Measurements from ENCODE around the gene B4GALT2. TPM values are rescaled to one million over a fixed set of nuclear protein-coding genes. Genes with fewer than 3 reads are reported as not detected.

The B4GALT2 gene
- total RNA-seq, 2 donors from 2014 or later, result 34.8 to 63.9 TPM

GRCh38 chr1:43963890-43964289 lies 15.1 kb upstream of the B4GALT2 start:
- no peak for DNase-seq (ENCODE audit: low spot score)
- TF ChIP-seq POLR2A (IDR thresholded peaks at IDR 0.05), result no peak
- TF ChIP-seq CTCF (IDR thresholded peaks at IDR 0.05), result no peak
- TF ChIP-seq POLR2AphosphoS5 (IDR thresholded peaks at IDR 0.05), result no peak
- WGBS, result 89% methylated on average over 5 of the region's 5 CpGs
- no peak overlapping the region for H3K27ac ChIP-seq
- no peaks in the 10 kb centered on the region for H3K9me3 ChIP-seq
- H3K36me3 ChIP-seq, result no peaks in the 10 kb centered on the region
- H3K4me3 ChIP-seq, result no peak overlapping the region
- no peaks in the 10 kb centered on the region for H3K27me3 ChIP-seq (replicated peaks; ENCODE audit: insufficient read depth)
- H3K4me1 ChIP-seq (replicated peaks), result no peaks in the 10 kb centered on the region
- intact Hi-C loops (cut with DNase I), result no loop called here

- no peaks in the 10 kb centered on the region for H3K27me3 ChIP-seq (replicated peaks; ENCODE audit: insufficient read depth)
- WGBS, result 98% methylated on average over 2 of the region's 3 CpGs
- no peaks in the 10 kb centered on the region for H3K36me3 ChIP-seq
- intact Hi-C loops (cut with DNase I), result no loop called here
- H3K4me3 ChIP-seq, result no peak overlapping the region
- H3K4me1 ChIP-seq (replicated peaks), result peaks cover 1% of the 10 kb centered on the region
- TF ChIP-seq CTCF (IDR thresholded peaks at IDR 0.05) (no peak), POLR2AphosphoS5 (IDR thresholded peaks at IDR 0.05) (no peak), POLR2A (IDR thresholded peaks at IDR 0.05) (no peak)
- no peak for DNase-seq (ENCODE audit: low spot score)
- H3K27ac ChIP-seq, result no peak overlapping the region
- no peaks in the 10 kb centered on the region for H3K9me3 ChIP-seq
These were observed 13.7 kb upstream of the B4GALT2 start for GRCh38 chr1:43965316-43965715.

GRCh38 chr1:43968348-43968948 lies 10.6 kb upstream of the B4GALT2 start:
- no peak for TF ChIP-seq POLR2A (IDR thresholded peaks at IDR 0.05)
- TF ChIP-seq CTCF (IDR thresholded peaks at IDR 0.05), result no peak
- TF ChIP-seq POLR2AphosphoS5 (IDR thresholded peaks at IDR 0.05), result no peak
- Histone ChIP-seq H3K27me3 (replicated peaks; ENCODE audit: insufficient read depth) (no peaks in the 10 kb centered on the region), H3K9me3 (no peaks in the 10 kb centered on the region), H3K4me1 (replicated peaks) (peaks cover 6% of the 10 kb centered on the region), H3K4me3 (no peak overlapping the region), H3K36me3 (no peaks in the 10 kb centered on the region), H3K27ac (no peak overlapping the region)
- 83% methylated on average over 6 of the region's 6 CpGs for WGBS
- no peak for DNase-seq (ENCODE audit: low spot score)
- intact Hi-C loops (cut with DNase I), result no loop called here

- TF ChIP-seq CTCF (IDR thresholded peaks at IDR 0.05) (no peak), POLR2A (IDR thresholded peaks at IDR 0.05) (no peak), POLR2AphosphoS5 (IDR thresholded peaks at IDR 0.05) (no peak)
- WGBS, result 58% methylated on average over 7 of the region's 7 CpGs
- Histone ChIP-seq H3K27me3 (replicated peaks; ENCODE audit: insufficient read depth) (no peaks in the 10 kb centered on the region), H3K9me3 (no peaks in the 10 kb centered on the region), H3K27ac (no peak overlapping the region), H3K36me3 (no peaks in the 10 kb centered on the region), H3K4me1 (replicated peaks) (peaks cover 6% of the 10 kb centered on the region), H3K4me3 (no peak overlapping the region)
- DNase-seq (ENCODE audit: low spot score), result no peak
- intact Hi-C loops (cut with DNase I), result no loop called here
These were observed 9.6 kb upstream of the B4GALT2 start for GRCh38 chr1:43969416-43969745.

- H3K9me3 ChIP-seq, result no peaks in the 10 kb centered on the region
- no peaks in the 10 kb centered on the region for H3K36me3 ChIP-seq
- peak within 1 kb of the TSS; percentile 63 to 66 for H3K4me3 ChIP-seq
- no peaks in the 10 kb centered on the region for H3K27me3 ChIP-seq (replicated peaks; ENCODE audit: insufficient read depth)
- no peak within 1 kb of the TSS for H3K27ac ChIP-seq
- 2% methylated on average over 47 of the region's 47 CpGs for WGBS
- peak; percentile 97 for DNase-seq (ENCODE audit: low spot score)
- intact Hi-C loops (cut with DNase I), result no loop called here
- TF ChIP-seq CTCF (IDR thresholded peaks at IDR 0.05) (peak in 2 of 4 experiments; percentile 7 to 54), POLR2AphosphoS5 (IDR thresholded peaks at IDR 0.05) (peak; percentile 86), POLR2A (IDR thresholded peaks at IDR 0.05) (peak; percentile 19)
- H3K4me1 ChIP-seq (replicated peaks), result peaks cover 6% of the 10 kb centered on the region
These were observed 9.1 kb upstream of the B4GALT2 start, which contains the start of gene DPH2 for GRCh38 chr1:43969746-43970466. Gene DPH2, plus strand, starts transcription at chr1:43970010. Its CDS starts 166 bp downstream, at chr1:43970176.
